SK-N-SH treated with all-trans-retinoic acid at 6 μM for 48 hours (cell line): ENCODE measurements around the gene CHERP.

Experiments used
- ATAC-seq: fragments of 200-7000 bp; cut with Tn5 transposase; 3 replicates; pipeline ENCODE4 v1.9.1; 2020; ENCODE audit warnings: mild to moderate bottlenecking, moderate library complexity
- ARNTL ChIP-seq: fragments of 450-650 bp; formaldehyde crosslinking; IDR thresholded peaks from 2 replicates; pipeline ENCODE4 v1.5.0; 2020; ENCODE audit warnings: low read depth, mild to moderate bottlenecking, moderate library complexity, borderline replicate concordance
- CSDC2 ChIP-seq: fragments of 250-450 bp; sonication (Bioruptor Pico); IDR thresholded peaks from 2 replicates; pipeline ENCODE4 v1.5.0; 2020; ENCODE audit warnings: mild to moderate bottlenecking, moderate library complexity
- ESRRG ChIP-seq: fragments of 250-450 bp; sonication (Bioruptor Pico); IDR thresholded peaks from 2 replicates; pipeline ENCODE4 v1.6.1; 2021; ENCODE audit warnings: mild to moderate bottlenecking
- GLIS3 ChIP-seq: fragments of 250-450 bp; sonication (Bioruptor Pico); IDR thresholded peaks from 2 replicates; pipeline ENCODE4 v1.5.0; 2020; ENCODE audit warnings: mild to moderate bottlenecking, moderate library complexity
- ISL1 ChIP-seq: fragments of 250-450 bp; sonication (Bioruptor Pico); IDR thresholded peaks from 2 replicates; pipeline ENCODE4 v2.1.2; 2022; ENCODE audit warnings: mild to moderate bottlenecking, moderate library complexity
- OSR1 ChIP-seq: fragments of 250-450 bp; sonication (Bioruptor Pico); IDR thresholded peaks from 2 replicates; pipeline ENCODE4 v1.8.0; 2022; ENCODE audit warnings: moderate library complexity, mild to moderate bottlenecking, inconsistent platforms
- PATZ1 ChIP-seq: fragments of 250-450 bp; sonication (Bioruptor Pico); IDR thresholded peaks from 2 replicates; pipeline ENCODE4 v1.8.0; 2020; ENCODE audit warnings: mild to moderate bottlenecking, moderate library complexity, borderline replicate concordance
- RARB ChIP-seq: fragments of 250-450 bp; sonication (Bioruptor Pico); IDR thresholded peaks from 2 replicates; pipeline ENCODE4 v1.8.0; 2021; ENCODE audit warnings: mild to moderate bottlenecking, moderate library complexity
- SNAI2 ChIP-seq: fragments of 250-450 bp; sonication (Bioruptor Pico); IDR thresholded peaks from 2 replicates; pipeline ENCODE4 v1.5.0; 2020; ENCODE audit warnings: mild to moderate bottlenecking, moderate library complexity
- TCF4 ChIP-seq: fragments of 250-450 bp; sonication (Bioruptor Pico); IDR thresholded peaks from 2 replicates; pipeline ENCODE4 v1.8.0; 2021; ENCODE audit warnings: mild to moderate bottlenecking, moderate library complexity, borderline replicate concordance
- TOX ChIP-seq: fragments of 250-450 bp; sonication (Bioruptor Pico); IDR thresholded peaks from 2 replicates; pipeline ENCODE4 v1.8.0; 2021; ENCODE audit warnings: mild to moderate bottlenecking, moderate library complexity, borderline replicate concordance
- ZC3H10 ChIP-seq: fragments of 250-450 bp; sonication (Bioruptor Pico); IDR thresholded peaks from 2 replicates; pipeline ENCODE4 v1.5.1; 2021; ENCODE audit warnings: mild to moderate bottlenecking, moderate library complexity
- ZFP3 ChIP-seq: fragments of 250-450 bp; sonication (Bioruptor Pico); IDR thresholded peaks from 2 replicates; pipeline ENCODE4 v1.5.0; 2020; ENCODE audit warnings: mild to moderate bottlenecking, moderate library complexity
- ZFP30 ChIP-seq: fragments of 450-650 bp; formaldehyde crosslinking; IDR thresholded peaks from 2 replicates; pipeline ENCODE4 v1.5.0; 2022; ENCODE audit warnings: mild to moderate bottlenecking, moderate library complexity
- ZNF565 ChIP-seq: fragments of 450-650 bp; formaldehyde crosslinking; conservative IDR thresholded peaks from 2 replicates; pipeline ENCODE4 v1.5.0; 2020; ENCODE audit warnings: low read depth, mild to moderate bottlenecking, moderate library complexity
- ZNF70 ChIP-seq: fragments of 450-650 bp; formaldehyde crosslinking; IDR thresholded peaks from 2 replicates; pipeline ENCODE4 v1.5.0; 2020; ENCODE audit warnings: mild to moderate bottlenecking, moderate library complexity
- ZNF8 ChIP-seq: fragments of 450-650 bp; formaldehyde crosslinking; IDR thresholded peaks from 2 replicates; pipeline ENCODE4 v1.5.0; 2020; ENCODE audit warnings: mild to moderate bottlenecking, moderate library complexity
- TF ChIP-seq, protein P1 (sequence below): fragments of 250-450 bp; sonication (Bioruptor Pico); IDR thresholded peaks from 2 replicates; pipeline ENCODE4 v1.5.1; 2021; ENCODE audit warnings: mild to moderate bottlenecking, moderate library complexity
- TF ChIP-seq, protein P2 (sequence below): fragments of 250-450 bp; sonication (Bioruptor Pico); IDR thresholded peaks from 2 replicates; pipeline ENCODE4 v1.5.0; 2020; ENCODE audit warnings: mild to moderate bottlenecking, moderate library complexity
- TF ChIP-seq, protein P3 (sequence below): fragments of 250-450 bp; sonication (Bioruptor Pico); IDR thresholded peaks from 2 replicates; pipeline ENCODE4 v1.5.1; 2020; ENCODE audit warnings: low read depth, mild to moderate bottlenecking, moderate library complexity

CHERP gene

GRCh38 chr19:16531380-16531669, 10.9 kb downstream of the CHERP start (continued):
- TF ChIP-seq SNAI2 (CRISPR knock-in tag) = no peak
- TF ChIP-seq TOX (CRISPR knock-in tag) = no peak
- TF ChIP-seq, protein P1, sequence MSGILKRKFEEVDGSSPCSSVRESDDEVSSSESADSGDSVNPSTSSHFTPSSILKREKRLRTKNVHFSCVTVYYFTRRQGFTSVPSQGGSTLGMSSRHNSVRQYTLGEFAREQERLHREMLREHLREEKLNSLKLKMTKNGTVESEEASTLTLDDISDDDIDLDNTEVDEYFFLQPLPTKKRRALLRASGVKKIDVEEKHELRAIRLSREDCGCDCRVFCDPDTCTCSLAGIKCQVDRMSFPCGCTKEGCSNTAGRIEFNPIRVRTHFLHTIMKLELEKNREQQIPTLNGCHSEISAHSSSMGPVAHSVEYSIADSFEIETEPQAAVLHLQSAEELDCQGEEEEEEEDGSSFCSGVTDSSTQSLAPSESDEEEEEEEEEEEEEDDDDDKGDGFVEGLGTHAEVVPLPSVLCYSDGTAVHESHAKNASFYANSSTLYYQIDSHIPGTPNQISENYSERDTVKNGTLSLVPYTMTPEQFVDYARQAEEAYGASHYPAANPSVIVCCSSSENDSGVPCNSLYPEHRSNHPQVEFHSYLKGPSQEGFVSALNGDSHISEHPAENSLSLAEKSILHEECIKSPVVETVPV (CRISPR knock-in tag) = no peak
- no peak for TF ChIP-seq RARB

DNA sequence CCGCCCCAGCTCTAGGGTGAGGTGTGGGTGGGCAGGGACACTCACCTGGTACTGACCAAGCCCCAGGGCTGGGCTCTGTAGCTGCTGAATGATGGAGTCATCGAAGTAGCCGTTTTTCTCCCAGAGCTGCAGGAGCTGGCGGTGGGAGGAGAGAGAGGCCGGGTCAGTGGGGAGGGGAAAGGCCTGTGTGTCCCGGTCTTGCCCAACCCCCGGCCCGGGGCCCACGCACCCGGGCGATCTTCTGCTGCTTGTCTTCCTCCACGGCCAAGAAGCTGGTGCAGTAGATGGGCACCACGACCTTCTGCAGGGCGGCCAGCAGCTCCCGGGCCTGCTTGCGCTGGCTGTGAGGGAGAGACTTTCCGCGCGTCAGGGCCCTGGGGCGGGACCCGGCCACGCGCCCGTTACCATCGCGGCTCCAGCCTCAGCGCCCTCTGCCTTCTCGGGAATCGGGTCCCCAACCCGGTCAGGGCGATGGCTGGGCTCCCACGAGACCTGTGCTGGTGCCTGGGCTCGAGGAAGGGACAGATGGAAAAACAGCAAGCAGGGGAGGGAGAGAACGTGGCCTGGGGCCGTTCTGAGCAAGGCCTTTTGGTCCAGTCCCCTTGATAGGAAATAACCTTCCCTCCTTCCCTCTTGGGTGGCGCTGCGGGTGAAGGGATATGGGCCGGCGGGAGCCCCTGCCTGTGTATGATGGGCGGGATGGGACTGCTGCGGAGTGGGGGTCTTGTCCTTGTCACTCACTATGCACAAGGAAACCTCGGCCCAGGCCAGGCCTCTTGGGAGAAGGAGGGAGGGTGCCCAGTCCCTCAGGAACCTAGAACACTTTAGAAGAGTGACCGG, 11.5 kb downstream of the CHERP start:
- no peak for ATAC-seq
- TF ChIP-seq ZC3H10 (CRISPR knock-in tag) = no peak
- TF ChIP-seq SNAI2 (CRISPR knock-in tag) = no peak
- no peak for TF ChIP-seq PATZ1 (CRISPR knock-in tag)
- TF ChIP-seq ZFP3 (CRISPR knock-in tag) = no peak
- TF ChIP-seq, protein P2, sequence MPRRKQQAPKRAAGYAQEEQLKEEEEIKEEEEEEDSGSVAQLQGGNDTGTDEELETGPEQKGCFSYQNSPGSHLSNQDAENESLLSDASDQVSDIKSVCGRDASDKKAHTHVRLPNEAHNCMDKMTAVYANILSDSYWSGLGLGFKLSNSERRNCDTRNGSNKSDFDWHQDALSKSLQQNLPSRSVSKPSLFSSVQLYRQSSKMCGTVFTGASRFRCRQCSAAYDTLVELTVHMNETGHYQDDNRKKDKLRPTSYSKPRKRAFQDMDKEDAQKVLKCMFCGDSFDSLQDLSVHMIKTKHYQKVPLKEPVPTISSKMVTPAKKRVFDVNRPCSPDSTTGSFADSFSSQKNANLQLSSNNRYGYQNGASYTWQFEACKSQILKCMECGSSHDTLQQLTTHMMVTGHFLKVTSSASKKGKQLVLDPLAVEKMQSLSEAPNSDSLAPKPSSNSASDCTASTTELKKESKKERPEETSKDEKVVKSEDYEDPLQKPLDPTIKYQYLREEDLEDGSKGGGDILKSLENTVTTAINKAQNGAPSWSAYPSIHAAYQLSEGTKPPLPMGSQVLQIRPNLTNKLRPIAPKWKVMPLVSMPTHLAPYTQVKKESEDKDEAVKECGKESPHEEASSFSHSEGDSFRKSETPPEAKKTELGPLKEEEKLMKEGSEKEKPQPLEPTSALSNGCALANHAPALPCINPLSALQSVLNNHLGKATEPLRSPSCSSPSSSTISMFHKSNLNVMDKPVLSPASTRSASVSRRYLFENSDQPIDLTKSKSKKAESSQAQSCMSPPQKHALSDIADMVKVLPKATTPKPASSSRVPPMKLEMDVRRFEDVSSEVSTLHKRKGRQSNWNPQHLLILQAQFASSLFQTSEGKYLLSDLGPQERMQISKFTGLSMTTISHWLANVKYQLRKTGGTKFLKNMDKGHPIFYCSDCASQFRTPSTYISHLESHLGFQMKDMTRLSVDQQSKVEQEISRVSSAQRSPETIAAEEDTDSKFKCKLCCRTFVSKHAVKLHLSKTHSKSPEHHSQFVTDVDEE = no peak
- TF ChIP-seq GLIS3 (CRISPR knock-in tag) = no peak
- TF ChIP-seq OSR1 (CRISPR knock-in tag) = no peak
- TF ChIP-seq, all 23 proteins: peak for 0

DNA sequence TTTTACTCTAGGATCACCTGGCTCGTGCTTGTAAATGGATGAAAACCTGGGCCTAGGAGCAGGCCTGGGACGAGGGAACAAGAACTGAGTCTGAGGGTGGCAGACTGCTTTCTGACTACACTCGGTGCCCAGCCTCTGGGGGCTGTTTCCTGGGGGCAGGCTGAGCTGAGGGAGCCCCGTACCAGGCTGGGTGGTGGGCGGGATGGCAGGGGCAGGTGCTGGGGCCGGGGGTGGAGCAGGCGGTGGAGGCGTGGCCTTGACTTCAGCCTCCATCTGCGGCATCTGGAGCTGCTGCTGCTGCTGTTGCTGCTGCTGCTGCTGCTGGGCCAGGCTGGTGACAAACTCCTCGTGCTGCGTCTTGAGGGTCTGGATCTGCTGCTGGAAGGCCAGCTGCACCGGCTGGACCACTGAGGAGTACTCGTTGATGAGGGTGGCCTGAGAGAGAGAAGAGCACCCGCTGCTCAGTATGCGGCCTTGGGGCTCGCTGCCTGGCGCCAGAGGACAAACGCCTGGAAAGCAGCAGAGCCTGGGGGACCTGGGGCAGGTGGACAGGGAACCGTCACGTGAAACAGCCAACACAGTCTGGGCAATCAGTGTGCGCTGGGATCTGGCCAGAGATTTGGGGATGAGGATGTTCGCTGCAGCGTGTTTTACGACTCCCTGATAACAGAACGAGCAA, 12.6 kb downstream of the CHERP start:
- no peak for TF ChIP-seq ZNF70 (CRISPR knock-in tag)
- TF ChIP-seq ZC3H10 (CRISPR knock-in tag) = no peak
- TF ChIP-seq, protein P3, sequence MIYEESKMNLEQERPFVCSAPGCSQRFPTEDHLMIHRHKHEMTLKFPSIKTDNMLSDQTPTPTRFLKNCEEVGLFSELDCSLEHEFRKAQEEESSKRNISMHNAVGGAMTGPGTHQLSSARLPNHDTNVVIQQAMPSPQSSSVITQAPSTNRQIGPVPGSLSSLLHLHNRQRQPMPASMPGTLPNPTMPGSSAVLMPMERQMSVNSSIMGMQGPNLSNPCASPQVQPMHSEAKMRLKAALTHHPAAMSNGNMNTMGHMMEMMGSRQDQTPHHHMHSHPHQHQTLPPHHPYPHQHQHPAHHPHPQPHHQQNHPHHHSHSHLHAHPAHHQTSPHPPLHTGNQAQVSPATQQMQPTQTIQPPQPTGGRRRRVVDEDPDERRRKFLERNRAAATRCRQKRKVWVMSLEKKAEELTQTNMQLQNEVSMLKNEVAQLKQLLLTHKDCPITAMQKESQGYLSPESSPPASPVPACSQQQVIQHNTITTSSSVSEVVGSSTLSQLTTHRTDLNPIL (CRISPR knock-in tag) = no peak
- no peak for TF ChIP-seq CSDC2
- TF ChIP-seq ISL1 = no peak
- no peak for TF ChIP-seq ESRRG (CRISPR knock-in tag)
- no peak for TF ChIP-seq PATZ1 (CRISPR knock-in tag)
- TF ChIP-seq ZFP30 (CRISPR knock-in tag) = no peak
- no peak for TF ChIP-seq ZNF565 (CRISPR knock-in tag)
- no peak for TF ChIP-seq TCF4 (CRISPR knock-in tag)
- TF ChIP-seq ARNTL (CRISPR knock-in tag) = no peak
- no peak for TF ChIP-seq GLIS3 (CRISPR knock-in tag)
- TF ChIP-seq, protein P1 (CRISPR knock-in tag) = no peak
- no peak for TF ChIP-seq ZNF8 (CRISPR knock-in tag)
- TF ChIP-seq OSR1 (CRISPR knock-in tag) = no peak
- no peak for TF ChIP-seq SNAI2 (CRISPR knock-in tag)
- TF ChIP-seq RARB = no peak
- TF ChIP-seq, all 23 proteins: peak for 0
- no peak for ATAC-seq
